Pancreas (tissue), 10 donors: ENCODE measurements around the gene RASGRF1. TPM values are rescaled to one million over a fixed set of nuclear protein-coding genes. Genes with fewer than 3 reads are reported as not detected.

ENCODE experiments used
- ATAC-seq, 4 donors: fragments of 200-7000 bp; cut with Tn5 transposase; one replicate each; pipeline versions ENCODE4 v1.8.0 to v1.9.1; 2020; ENCODE audit warnings: mild to moderate bottlenecking in 4 of 4, moderate library complexity in 4 of 4
- DNase-seq, 6 donors: peaks; one replicate each; pipeline ENCODE4 v3.0.0-alpha.2; 2020
- FAIRE-seq: peaks from 2 replicates; lab custom pipeline; 2012; peaks lifted over from hg19 to GRCh38; lab: Jason Lieb, UNC
- H3K27ac ChIP-seq, 4 donors: fragments of 200-600 bp; sonication (generic); 1 replicate in 3 of 4; 2 replicates in 1 of 4; pipeline versions ENCODE4 v1.5.0 to v1.8.0; 2020
- H3K27me3 ChIP-seq, 4 donors: fragments of 200-600 bp; one replicate each; pipeline ENCODE4 v1.8.0; 2021
- H3K36me3 ChIP-seq, 3 donors: fragments of 200-600 bp; sonication (generic) in 1 of 3; one replicate each; pipeline versions ENCODE4 v1.5.0 to v1.8.0; 2020 to 2021
- H3K4me1 ChIP-seq, 3 donors: fragments of 200-600 bp; one replicate each; pipeline ENCODE4 v1.8.0; 2021
- H3K4me3 ChIP-seq, 4 donors: fragments of 200-600 bp; sonication (generic) in 2 of 4; one replicate each; pipeline versions ENCODE4 v1.5.0 to v1.8.0; 2020 to 2021
- H3K9me3 ChIP-seq, 4 donors: fragments of 200-600 bp; one replicate each; pipeline ENCODE4 v1.8.0; 2021
- CTCF ChIP-seq, 4 donors: fragments of 200-600 bp; sonication (generic) in 3 of 4; IDR thresholded peaks; one replicate each; pipeline versions ENCODE4 v1.5.0 to v1.8.0; 2021; ENCODE audit warnings: antibody characterized with exemption in 4 of 4
- WGBS, 2 donors: extraction: QIAGEN DNeasy Blood & Tissue Kit; methylation state at CpG; one replicate each; pipeline ENCODE4 v1.1.7; 2013; 5-methylcytosine and 5-hydroxymethylcytosine counted together
- intact Hi-C, 3 donors: fragments of 100-400 bp; cut with DNase I; formaldehyde crosslinking; loops; one replicate each; pipeline versions ENCODE4 v1.11.1 to v1.14.2; 2022
- polyA plus RNA-seq, 2 donors: library from polyadenylated mRNA; stranded (reverse); fragments of 200-250 nt; gene quantifications; one replicate each; pipeline ENCODE4 v1.2.3, GENCODE V29; 2013
- total RNA-seq, 6 donors: library from RNA; stranded (reverse); fragmentation: NEBNext Ultra II Directional in 4 of 6; extraction: Animal tissue kit (Norgen Biotek cat#: 25700) in 4 of 6; gene quantifications; one replicate each; pipeline versions ENCODE4 v1.2.1 to v1.2.4, GENCODE V29; 2021 to 2023
- donor health status: healthy with polysubstance abuse.
- donor health status: DM: no; HTN: no; CAD: no; lungs with moderate emphysema.
- donor health status: DM: no; HTN: no; CAD: no.
- donor health status: control.
- donor health status: control.
- donor health status: Bipolar disorder and iron deficiency.
- donor health status: DM: yes; HTN: yes; CAD: no.
- donor health status: DM: no; HTN: no; CAD: no.
- donor health status: DM: no; HTN: no; CAD: no.
- donor health status: DM: yes; HTN: yes; CAD: no.

Gene RASGRF1
- total and polyA plus RNA-seq, 8 donors = 0.35 to 8.4 (median 2.1) TPM

- FAIRE-seq = no peak
- peak overlapping the region; percentile 47 to 83 (median 74) for H3K27ac ChIP-seq
- no peak overlapping the region for H3K4me3 ChIP-seq
- H3K4me1 ChIP-seq = peaks cover 16 to 32% (median 26%) of the 10 kb centered on the region in 3 donors
- WGBS, 2 donors = 40 to 41% methylated on average over 10 of the region's 10 CpGs
- intact Hi-C loops = no loop called here
- no peak for DNase-seq
- ATAC-seq = peak; percentile 53 to 59 (median 57)
- H3K36me3 ChIP-seq = no peaks in the 10 kb centered on the region
- no peaks in the 10 kb centered on the region for H3K27me3 ChIP-seq
- no peaks in the 10 kb centered on the region for H3K9me3 ChIP-seq
- TF ChIP-seq CTCF (IDR thresholded peaks at IDR 0.05) = no peak
These were observed 139.4 kb downstream of the RASGRF1 start for GRCh38 chr15:78950902-78951840.

- DNase-seq (no peak), FAIRE-seq (no peak), ATAC-seq (peak; percentile 34 to 52 (median 41))
- 33 to 54% methylated on average over 7 to 9 of the region's 9 CpGs for WGBS, 2 donors
- Histone ChIP-seq H3K4me1 (peaks cover 16 to 32% (median 26%) of the 10 kb centered on the region in 3 donors), H3K36me3 (no peaks in the 10 kb centered on the region), H3K4me3 (no peak overlapping the region), H3K27me3 (no peaks in the 10 kb centered on the region), H3K9me3 (no peaks in the 10 kb centered on the region), H3K27ac (peak overlapping the region in 2 of 4 donors; percentile 80 to 83)
- no peak for TF ChIP-seq CTCF (IDR thresholded peaks at IDR 0.05)
- intact Hi-C loops = no loop called here
These were observed 140.2 kb downstream of the RASGRF1 start for GRCh38 chr15:78950343-78950742.

- H3K27me3 ChIP-seq = no peaks in the 10 kb centered on the region
- peak overlapping the region in 2 of 4 donors; percentile 80 to 83 for H3K27ac ChIP-seq
- TF ChIP-seq CTCF (IDR thresholded peaks at IDR 0.05) = no peak
- H3K4me1 ChIP-seq = peaks cover 16 to 32% (median 26%) of the 10 kb centered on the region in 3 donors
- intact Hi-C loops = no loop called here
- no peak for DNase-seq
- H3K4me3 ChIP-seq = no peak overlapping the region
- WGBS, 2 donors = 0 to 2% methylated on average over 1 of the region's 1 CpG
- H3K36me3 ChIP-seq = no peaks in the 10 kb centered on the region
- H3K9me3 ChIP-seq = no peaks in the 10 kb centered on the region
- ATAC-seq = peak in 1 of 4 donors; percentile 5
- no peak for FAIRE-seq
These were observed 141.1 kb downstream of the RASGRF1 start for GRCh38 chr15:78949461-78949860.

GRCh38 chr15:78947506-78947905 is 143.1 kb downstream of the RASGRF1 start:
- no peaks in the 10 kb centered on the region for H3K27me3 ChIP-seq
- WGBS, 2 donors = 87% methylated on average over 5 of the region's 5 CpGs
- DNase-seq (no peak), FAIRE-seq (no peak), ATAC-seq (no peak)
- intact Hi-C loops = no loop called here
- TF ChIP-seq CTCF (IDR thresholded peaks at IDR 0.05) = no peak
- no peak overlapping the region for H3K27ac ChIP-seq
- H3K4me1 ChIP-seq = peaks cover 16 to 28% (median 23%) of the 10 kb centered on the region in 3 donors
- no peaks in the 10 kb centered on the region for H3K36me3 ChIP-seq
- no peaks in the 10 kb centered on the region for H3K9me3 ChIP-seq
- H3K4me3 ChIP-seq = no peak overlapping the region

GRCh38 chr15:78946493-78946892 is 144.1 kb downstream of the RASGRF1 start:
- Histone ChIP-seq H3K27ac (no peak overlapping the region), H3K27me3 (no peaks in the 10 kb centered on the region), H3K4me1 (peaks cover 13 to 18% (median 16%) of the 10 kb centered on the region in 3 donors), H3K9me3 (no peaks in the 10 kb centered on the region), H3K4me3 (no peak overlapping the region), H3K36me3 (no peaks in the 10 kb centered on the region)
- WGBS, 2 donors = 94 to 95% methylated on average over 5 of the region's 5 CpGs
- ATAC-seq (no peak), DNase-seq (no peak), FAIRE-seq (no peak)
- intact Hi-C loops = no loop called here
- TF ChIP-seq CTCF (IDR thresholded peaks at IDR 0.05) = no peak
